ENCODE data around the gene ZFP1. TPM values are rescaled to one million over a fixed set of nuclear protein-coding genes. Genes with fewer than 3 reads are reported as not detected.

The ZFP1 gene
- total and polyA plus RNA-seq, 2 of the 4 experiments (the other 2 are of a cell fraction): 3.8 to 16.0 TPM

DNA sequence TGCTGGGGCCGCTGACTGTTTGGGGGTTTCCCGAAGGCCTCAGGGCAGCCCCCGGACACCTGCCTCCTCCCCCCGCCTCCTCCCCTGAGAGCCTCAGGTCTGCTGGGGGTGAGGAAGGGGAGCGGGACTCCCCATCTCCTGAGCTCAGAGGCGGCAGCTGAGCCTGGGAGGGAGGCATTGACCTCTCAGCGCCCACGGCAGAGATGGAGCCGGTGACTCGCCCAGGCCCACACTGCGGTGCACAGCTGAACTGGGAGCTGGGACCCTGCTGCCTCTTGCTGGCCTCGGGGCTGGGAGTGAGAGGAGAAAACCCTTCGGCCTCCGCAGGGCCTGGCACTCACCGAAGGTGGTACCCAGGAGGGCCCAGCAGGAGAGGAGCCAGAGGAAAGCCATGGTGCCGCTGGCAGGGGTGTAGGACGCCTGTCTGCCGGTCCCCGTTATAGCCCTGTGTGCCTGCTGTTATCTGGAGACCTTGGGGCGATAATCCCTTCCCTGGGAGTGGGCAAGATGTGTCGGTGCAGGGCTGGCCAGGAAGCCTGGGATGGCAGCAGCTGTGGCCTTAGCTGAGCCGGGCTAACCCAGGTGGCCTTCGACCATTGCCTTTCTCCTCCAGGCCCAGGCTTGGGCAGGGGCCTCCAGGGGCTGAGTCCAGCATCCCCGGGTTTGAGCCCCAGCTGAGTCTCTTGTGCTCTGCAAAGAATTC, 58.6 kb downstream of the ZFP1 start, which contains the start of gene CTRB2:
Gene CTRB2 (minus strand): TSS at position 413 of the 703 bp plus-strand sequence. CDS start 20 bp downstream, at position 393.
- no peak within 1 kb of the TSS for H3K23ac ChIP-seq (ENCODE audit: low read depth, low read length)
- H3K9me3 ChIP-seq (ENCODE audit: control insufficient read depth, insufficient read depth, low read length): no peaks in the 10 kb centered on the region
- 94% methylated on average over 11 of the region's 24 CpGs; no CpG with 5 or more reads in 1 of the 2 experiments for WGBS, 2 experiments (ENCODE audit: extremely low coverage in 2 of 2, insufficient read length in 1 of 2)
- H2BK5ac ChIP-seq (ENCODE audit: low read depth, low read length, poor library complexity, severe bottlenecking): no peak within 1 kb of the TSS
- no peak within 1 kb of the TSS for H2BK15ac ChIP-seq (ENCODE audit: low read depth, low read length)
- no peak within 1 kb of the TSS for H3K4me2 ChIP-seq (ENCODE audit: low read depth, low read length)
- TF ChIP-seq, protein P1, sequence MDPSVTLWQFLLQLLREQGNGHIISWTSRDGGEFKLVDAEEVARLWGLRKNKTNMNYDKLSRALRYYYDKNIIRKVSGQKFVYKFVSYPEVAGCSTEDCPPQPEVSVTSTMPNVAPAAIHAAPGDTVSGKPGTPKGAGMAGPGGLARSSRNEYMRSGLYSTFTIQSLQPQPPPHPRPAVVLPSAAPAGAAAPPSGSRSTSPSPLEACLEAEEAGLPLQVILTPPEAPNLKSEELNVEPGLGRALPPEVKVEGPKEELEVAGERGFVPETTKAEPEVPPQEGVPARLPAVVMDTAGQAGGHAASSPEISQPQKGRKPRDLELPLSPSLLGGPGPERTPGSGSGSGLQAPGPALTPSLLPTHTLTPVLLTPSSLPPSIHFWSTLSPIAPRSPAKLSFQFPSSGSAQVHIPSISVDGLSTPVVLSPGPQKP (IDR thresholded peaks at IDR 0.05; ENCODE audit: borderline replicate concordance, low read depth, low read length): no peak
- TF ChIP-seq CEBPB (IDR thresholded peaks at IDR 0.05; ENCODE audit: low read depth, low read length): no peak
- TF ChIP-seq, protein P2, sequence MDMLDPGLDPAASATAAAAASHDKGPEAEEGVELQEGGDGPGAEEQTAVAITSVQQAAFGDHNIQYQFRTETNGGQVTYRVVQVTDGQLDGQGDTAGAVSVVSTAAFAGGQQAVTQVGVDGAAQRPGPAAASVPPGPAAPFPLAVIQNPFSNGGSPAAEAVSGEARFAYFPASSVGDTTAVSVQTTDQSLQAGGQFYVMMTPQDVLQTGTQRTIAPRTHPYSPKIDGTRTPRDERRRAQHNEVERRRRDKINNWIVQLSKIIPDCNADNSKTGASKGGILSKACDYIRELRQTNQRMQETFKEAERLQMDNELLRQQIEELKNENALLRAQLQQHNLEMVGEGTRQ (IDR thresholded peaks at IDR 0.05; ENCODE audit: low read depth, low read length): no peak
- no peak for TF ChIP-seq RFX5 (IDR thresholded peaks at IDR 0.05; ENCODE audit: low read depth, low read length)
- no peak for TF ChIP-seq MAFK (IDR thresholded peaks at IDR 0.05; ENCODE audit: low read depth, low read length)
- TF ChIP-seq RAD21 (IDR thresholded peaks at IDR 0.05; ENCODE audit: low read length): no peak
- TF ChIP-seq NFE2L2 (IDR thresholded peaks at IDR 0.05; ENCODE audit: low read depth, low read length): no peak
- TF ChIP-seq SMC3 (IDR thresholded peaks at IDR 0.05; ENCODE audit: low read depth, low read length): no peak
- TF ChIP-seq CHD1 (IDR thresholded peaks at IDR 0.05; ENCODE audit: low read depth, low read length): no peak
- no peak for TF ChIP-seq FOS (IDR thresholded peaks at IDR 0.05; ENCODE audit: low read depth, low read length)
- TF ChIP-seq POLR2A (IDR thresholded peaks at IDR 0.05; ENCODE audit: low read depth, low read length): no peak
- TF ChIP-seq MAZ (IDR thresholded peaks at IDR 0.05; ENCODE audit: borderline replicate concordance, low read depth, low read length): no peak
- TF ChIP-seq MXI1 (IDR thresholded peaks at IDR 0.05; ENCODE audit: borderline replicate concordance, low read depth, low read length): no peak
- TF ChIP-seq RCOR1 (IDR thresholded peaks at IDR 0.05; ENCODE audit: insufficient replicate concordance, low read length): no peak
- no peak within 1 kb of the TSS for H3K18ac ChIP-seq (ENCODE audit: low read depth, low read length)
- BruUV-seq (replicated peaks): no TSS peak
- H2AK9ac ChIP-seq (replicated peaks; ENCODE audit: low read depth, low read length, poor library complexity): no peak within 1 kb of the TSS
- H4K20me1 ChIP-seq (ENCODE audit: insufficient read depth, low read length): no peaks in the 10 kb centered on the region
- H3K9me1 ChIP-seq (ENCODE audit: insufficient read depth, low read length): no peaks in the 10 kb centered on the region
- no peak within 1 kb of the TSS for H3K27ac ChIP-seq (ENCODE audit: insufficient read depth, low read length)
- no peak within 1 kb of the TSS for H4K91ac ChIP-seq (ENCODE audit: insufficient read depth, low read depth, low read length)
- no peaks in the 10 kb centered on the region for H3K79me1 ChIP-seq (ENCODE audit: low read depth in 1 of 2, low read length in 2 of 2)
- H4K8ac ChIP-seq (ENCODE audit: low read depth in 2 of 2, low read length in 2 of 2): no peak within 1 kb of the TSS
- H3K4me3 ChIP-seq (ENCODE audit: insufficient read depth, low read depth, low read length): no peak within 1 kb of the TSS
- 0 out of 2 replicates have a peak, but pooled peaks have one; percentile 28 for ATAC-seq (ENCODE audit: low read depth)
- H3K4me1 ChIP-seq (ENCODE audit: control insufficient read depth, insufficient read depth, low read length): no peaks in the 10 kb centered on the region
- no peak within 1 kb of the TSS for H4K5ac ChIP-seq (ENCODE audit: low read depth, low read length)
- ChIA-PET POLR2A (ENCODE audit: unreplicated experiment) (no interaction called here), CTCF (no interaction called here)
- H3K14ac ChIP-seq (replicated peaks; ENCODE audit: low read depth, low read length): no peak within 1 kb of the TSS
- H2BK20ac ChIP-seq (ENCODE audit: low read depth, low read length): no peak within 1 kb of the TSS
- no peak within 1 kb of the TSS for H3K9ac ChIP-seq (ENCODE audit: low read depth, low read length)
- intact Hi-C loops (cut with micrococcal nuclease): loop anchor here (2.0 kb wide), 1 partner anchor 18 kb away; no protein-coding TSS in a partner anchor
- 0 out of 2 replicates have a peak, but pooled peaks cover 2% of the 10 kb centered on the region for H3K27me3 ChIP-seq (ENCODE audit: control insufficient read depth, insufficient read depth, low read length)
- DNase-seq: no peak
- in situ Hi-C loops (cut with MboI; ENCODE audit: low sequenced_read_pairs): loop anchor here (25.0 kb wide), 2 partner anchors 380 to 555 kb away; no protein-coding TSS in a partner anchor
- no peak within 1 kb of the TSS for H2AK5ac ChIP-seq (ENCODE audit: low read depth, low read length)
- dilution Hi-C loops (cut with HindIII; ENCODE audit: low sequenced_read_pairs, unreplicated experiment): no loop called here
- H3K36me3 ChIP-seq (ENCODE audit: control insufficient read depth, insufficient read depth, low read length): no peaks in the 10 kb centered on the region
- H2BK120ac ChIP-seq (ENCODE audit: low read depth, low read length): no peak within 1 kb of the TSS
- H3K4ac ChIP-seq (ENCODE audit: low read depth, low read length): no peak within 1 kb of the TSS
- no peak within 1 kb of the TSS for H3K56ac ChIP-seq (ENCODE audit: extremely low read depth, insufficient read depth, low read length)
- no peak within 1 kb of the TSS for H2AFZ ChIP-seq (replicated peaks; ENCODE audit: low read length, poor library complexity)

Data from IMR-90 (cell line).